Measurements from ENCODE around the gene EMB. TPM values are rescaled to one million over a fixed set of nuclear protein-coding genes. Genes with fewer than 3 reads are reported as not detected.
"Not testable (repeated sequence)": the region's sequence is repeated elsewhere in the genome, so short reads cannot be mapped to it uniquely, and the experiment has no call there.

The EMB gene
- total and polyA plus RNA-seq, 2 of the 4 experiments (the other 2 are of a cell fraction) = 1.2 to 1.4 TPM

GRCh38 chr5:50476549-50476948 is 35.5 kb upstream of the EMB start:
- H3K18ac ChIP-seq (ENCODE audit: low read depth, low read length) = no peak overlapping the region
- no peak overlapping the region for H3K4me3 ChIP-seq (ENCODE audit: insufficient read depth, low read depth, low read length)
- in situ Hi-C loops (cut with MboI; ENCODE audit: low sequenced_read_pairs) = no loop called here
- ChIA-PET CTCF (interaction anchor here (0.7 kb wide), 1 partner anchor 62 kb away, joined by 4 read pairs; no protein-coding TSS in a partner anchor), POLR2A (ENCODE audit: unreplicated experiment) (no interaction called here)
- H2BK20ac ChIP-seq (ENCODE audit: low read depth, low read length) = no peak overlapping the region
- no peak overlapping the region for H4K5ac ChIP-seq (ENCODE audit: low read depth, low read length)
- no peak overlapping the region for H3K27ac ChIP-seq (ENCODE audit: insufficient read depth, low read length)
- intact Hi-C loops (cut with micrococcal nuclease) = no loop called here
- no peaks in the 10 kb centered on the region for H4K20me1 ChIP-seq (ENCODE audit: insufficient read depth, low read length)
- H2AK9ac ChIP-seq (replicated peaks; ENCODE audit: low read depth, low read length, poor library complexity) = no peak overlapping the region
- H3K27me3 ChIP-seq (ENCODE audit: control insufficient read depth, insufficient read depth, low read length) = no peaks in the 10 kb centered on the region
- H3K4me1 ChIP-seq (ENCODE audit: control insufficient read depth, insufficient read depth, low read length) = no peaks in the 10 kb centered on the region
- H3K36me3 ChIP-seq (ENCODE audit: control insufficient read depth, insufficient read depth, low read length) = no peaks in the 10 kb centered on the region
- H2AFZ ChIP-seq (replicated peaks; ENCODE audit: low read length, poor library complexity) = no peak overlapping the region
- no peak overlapping the region for H4K91ac ChIP-seq (ENCODE audit: insufficient read depth, low read depth, low read length)
- H3K23ac ChIP-seq (ENCODE audit: low read depth, low read length) = no peak overlapping the region
- H3K4ac ChIP-seq (ENCODE audit: low read depth, low read length) = no peak overlapping the region
- no peak for TF ChIP-seq POLR2A (IDR thresholded peaks at IDR 0.05; ENCODE audit: low read depth, low read length)
- no peak for TF ChIP-seq SMC3 (IDR thresholded peaks at IDR 0.05; ENCODE audit: low read depth, low read length)
- no peak for TF ChIP-seq MXI1 (IDR thresholded peaks at IDR 0.05; ENCODE audit: borderline replicate concordance, low read depth, low read length)
- no peak for TF ChIP-seq RAD21 (IDR thresholded peaks at IDR 0.05; ENCODE audit: low read length)
- TF ChIP-seq FOS (IDR thresholded peaks at IDR 0.05; ENCODE audit: low read depth, low read length) = no peak
- no peak for TF ChIP-seq ELK1 (IDR thresholded peaks at IDR 0.05; ENCODE audit: borderline replicate concordance, low read depth, low read length)
- no TSS peak for BruUV-seq (replicated peaks)
- no peaks in the 10 kb centered on the region for H3K79me1 ChIP-seq (ENCODE audit: low read depth in 1 of 2, low read length in 2 of 2)
- DNase-seq (no peak), ATAC-seq (ENCODE audit: low read depth) (no peak)
- no peak overlapping the region for H2BK5ac ChIP-seq (ENCODE audit: low read depth, low read length, poor library complexity, severe bottlenecking)
- H3K4me2 ChIP-seq (ENCODE audit: low read depth, low read length) = no peak overlapping the region
- H3K56ac ChIP-seq (ENCODE audit: extremely low read depth, insufficient read depth, low read length) = no peak overlapping the region
- dilution Hi-C loops (cut with HindIII; ENCODE audit: low sequenced_read_pairs, unreplicated experiment) = no loop called here
- no peaks in the 10 kb centered on the region for H3K9me3 ChIP-seq (ENCODE audit: control insufficient read depth, insufficient read depth, low read length)
- no CpG with 5 or more reads among the region's 1 CpG for WGBS, 2 experiments (ENCODE audit: extremely low coverage in 2 of 2, insufficient read length in 1 of 2)
- no peak overlapping the region for H2AK5ac ChIP-seq (ENCODE audit: low read depth, low read length)
- no peak overlapping the region for H2BK15ac ChIP-seq (ENCODE audit: low read depth, low read length)
- H3K14ac ChIP-seq (replicated peaks; ENCODE audit: low read depth, low read length) = no peak overlapping the region
- no peaks in the 10 kb centered on the region for H3K9me1 ChIP-seq (ENCODE audit: insufficient read depth, low read length)
- H3K9ac ChIP-seq (ENCODE audit: low read depth, low read length) = no peak overlapping the region
- no peak overlapping the region for H2BK120ac ChIP-seq (ENCODE audit: low read depth, low read length)
- H4K8ac ChIP-seq (ENCODE audit: low read depth in 2 of 2, low read length in 2 of 2) = no peak overlapping the region

- H4K8ac ChIP-seq (ENCODE audit: low read depth in 2 of 2, low read length in 2 of 2); H3K9me3 ChIP-seq (ENCODE audit: control insufficient read depth, insufficient read depth, low read length); BruUV-seq (replicated peaks); H2BK20ac ChIP-seq (ENCODE audit: low read depth, low read length); H3K79me1 ChIP-seq (ENCODE audit: low read depth in 1 of 2, low read length in 2 of 2); H3K18ac ChIP-seq (ENCODE audit: low read depth, low read length); intact Hi-C loops (cut with micrococcal nuclease); ATAC-seq (ENCODE audit: low read depth); DNase-seq; H3K4me3 ChIP-seq (ENCODE audit: insufficient read depth, low read depth, low read length); H2BK120ac ChIP-seq (ENCODE audit: low read depth, low read length); H3K27me3 ChIP-seq (ENCODE audit: control insufficient read depth, insufficient read depth, low read length); H3K4me2 ChIP-seq (ENCODE audit: low read depth, low read length); H3K23ac ChIP-seq (ENCODE audit: low read depth, low read length); H3K14ac ChIP-seq (replicated peaks; ENCODE audit: low read depth, low read length); H3K4ac ChIP-seq (ENCODE audit: low read depth, low read length); dilution Hi-C loops (cut with HindIII; ENCODE audit: low sequenced_read_pairs, unreplicated experiment); H2AFZ ChIP-seq (replicated peaks; ENCODE audit: low read length, poor library complexity); H2BK5ac ChIP-seq (ENCODE audit: low read depth, low read length, poor library complexity, severe bottlenecking); H3K9ac ChIP-seq (ENCODE audit: low read depth, low read length); H3K4me1 ChIP-seq (ENCODE audit: control insufficient read depth, insufficient read depth, low read length); H3K36me3 ChIP-seq (ENCODE audit: control insufficient read depth, insufficient read depth, low read length); POLR2A ChIA-PET (ENCODE audit: unreplicated experiment); H3K56ac ChIP-seq (ENCODE audit: extremely low read depth, insufficient read depth, low read length); H4K91ac ChIP-seq (ENCODE audit: insufficient read depth, low read depth, low read length); H4K5ac ChIP-seq (ENCODE audit: low read depth, low read length); H2AK9ac ChIP-seq (replicated peaks; ENCODE audit: low read depth, low read length, poor library complexity); H3K9me1 ChIP-seq (ENCODE audit: insufficient read depth, low read length); H2BK15ac ChIP-seq (ENCODE audit: low read depth, low read length); CTCF ChIA-PET; H2AK5ac ChIP-seq (ENCODE audit: low read depth, low read length); H4K20me1 ChIP-seq (ENCODE audit: insufficient read depth, low read length); H3K27ac ChIP-seq (ENCODE audit: insufficient read depth, low read length); in situ Hi-C loops (cut with MboI; ENCODE audit: low sequenced_read_pairs): not testable (repeated sequence)
- 79% methylated on average over 5 of the region's 23 CpGs; no CpG with 5 or more reads in 1 of the 2 experiments for WGBS, 2 experiments (ENCODE audit: extremely low coverage in 2 of 2, insufficient read length in 1 of 2)
These were observed 23.9 kb upstream of the EMB start for GRCh38 chr5:50465015-50465414.

Measured in IMR-90 (cell line).